ENCODE measurements around the gene MSLN. TPM values are rescaled to one million over a fixed set of nuclear protein-coding genes. Genes with fewer than 3 reads are reported as not detected.

MSLN gene
- total and polyA plus RNA-seq, 2 of the 8 experiments (the other 6 are each of a cell fraction or from before 2014, with no cell fraction given) = 0.28 to 0.50 TPM

DNA sequence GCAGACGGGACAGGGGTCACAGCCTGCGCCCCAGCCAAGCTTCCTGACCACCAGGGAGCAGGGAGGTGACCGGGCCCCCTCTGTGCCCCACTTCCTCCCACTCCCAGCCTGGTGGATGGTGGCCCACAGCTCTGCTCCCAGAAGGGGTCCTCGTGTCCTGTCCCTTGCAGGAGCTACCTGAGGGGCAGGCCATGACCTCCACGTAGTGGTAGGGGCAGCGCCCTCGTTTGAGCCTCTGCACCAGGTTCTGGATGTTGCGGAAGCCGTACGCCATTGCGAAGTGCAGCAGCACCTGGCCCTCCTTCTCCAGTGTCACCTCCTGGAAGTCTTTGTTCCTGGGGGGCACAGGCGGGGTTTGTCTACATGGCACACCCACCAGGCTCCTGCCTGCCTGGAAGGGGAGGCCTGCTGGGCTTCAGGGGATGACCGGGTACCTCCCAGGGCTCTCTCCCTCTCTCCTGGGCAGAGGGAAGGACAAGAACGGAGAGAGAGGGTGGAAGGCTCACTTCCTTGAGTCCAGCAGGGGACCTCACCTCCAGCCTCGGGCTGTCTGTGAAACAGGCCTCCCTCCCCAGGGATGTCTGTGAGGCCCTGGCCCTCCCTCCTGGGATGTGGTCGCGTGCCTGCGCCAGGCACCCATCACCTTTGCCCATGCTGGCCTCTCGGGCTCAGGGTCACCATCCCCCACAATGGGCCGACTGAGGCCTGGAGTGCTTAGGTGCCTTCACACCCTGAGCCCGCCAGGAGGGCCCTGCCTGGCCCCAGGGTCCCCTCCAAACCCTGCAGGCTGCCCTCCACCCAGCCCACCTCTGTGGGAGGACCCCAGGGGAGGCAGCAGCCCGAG lies 29.6 kb upstream of the MSLN start (continued):
- TF ChIP-seq, protein P1, sequence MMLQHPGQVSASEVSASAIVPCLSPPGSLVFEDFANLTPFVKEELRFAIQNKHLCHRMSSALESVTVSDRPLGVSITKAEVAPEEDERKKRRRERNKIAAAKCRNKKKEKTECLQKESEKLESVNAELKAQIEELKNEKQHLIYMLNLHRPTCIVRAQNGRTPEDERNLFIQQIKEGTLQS (IDR thresholded peaks at IDR 0.05; ENCODE audit: insufficient read depth, low read depth, low read length) = no peak
- TF ChIP-seq SP2 (IDR thresholded peaks at IDR 0.05; ENCODE audit: low read length) (no peak), POLR2AphosphoS5 (IDR thresholded peaks at IDR 0.05; ENCODE audit: low read depth, low read length) (no peak), GTF2F1 (IDR thresholded peaks at IDR 0.05; ENCODE audit: borderline replicate concordance, low read depth, low read length) (no peak), BRCA1 (IDR thresholded peaks at IDR 0.05; ENCODE audit: low read depth, low read length) (no peak)
